ENCODE results near the gene CHL1.

The CHL1 gene

DNA sequence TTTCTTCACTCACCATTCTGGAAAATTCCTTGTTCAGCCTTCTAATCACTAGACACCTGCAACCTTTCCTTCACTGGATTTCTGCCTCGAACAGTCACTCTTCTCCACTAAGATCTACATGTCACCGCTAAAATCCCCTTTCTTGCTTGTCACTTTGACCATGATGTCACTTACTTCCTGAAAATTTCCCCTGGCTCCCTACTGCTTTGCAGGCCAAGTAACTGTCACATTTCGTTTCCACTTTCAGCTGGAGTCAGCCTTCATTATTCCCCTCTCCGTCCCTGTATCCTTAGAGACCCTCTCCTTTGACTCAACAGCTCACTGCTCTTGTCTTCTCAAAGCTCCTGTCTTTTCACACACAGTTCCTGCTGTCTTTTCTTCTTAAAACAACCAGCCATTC lies 15.9 kb downstream of the CHL1 start:
- DNase-seq (ENCODE audit: low read depth in 3 of 3, low spot score in 1 of 3): no peak

DNA sequence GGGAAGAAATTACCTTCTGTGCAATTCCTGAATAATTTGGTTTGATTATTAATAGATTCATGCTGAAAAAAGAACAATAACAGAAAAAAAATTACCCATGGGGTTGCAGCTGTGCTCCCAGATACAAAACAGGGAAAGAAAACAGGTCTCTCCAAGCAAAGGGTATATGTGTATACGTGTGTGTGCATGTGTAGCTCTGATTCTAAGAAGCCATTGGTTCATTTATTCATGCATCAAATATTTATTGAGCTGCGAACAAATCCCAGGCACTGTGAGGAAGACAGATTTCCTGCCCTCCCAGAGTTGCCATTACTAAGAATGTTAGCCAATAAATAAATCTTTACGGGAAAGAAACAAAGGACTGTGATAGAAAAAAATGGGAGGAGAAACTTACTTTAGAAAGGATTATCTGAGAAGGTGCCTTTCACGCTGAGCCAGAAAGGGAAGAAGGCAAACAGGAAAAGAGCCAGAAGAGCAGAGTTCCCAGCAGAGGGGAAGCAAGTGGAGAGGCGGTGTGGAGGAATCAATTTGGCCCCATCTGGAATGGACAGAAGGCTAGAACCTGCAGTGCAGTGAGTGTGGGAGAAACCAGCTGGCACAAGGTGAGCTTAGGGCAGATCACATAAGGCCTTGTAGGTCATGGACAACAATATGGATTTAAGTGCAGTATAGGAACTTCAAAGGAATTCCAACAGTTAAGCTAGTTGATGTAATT lies 20.7 kb downstream of the CHL1 start:
- DNase-seq (ENCODE audit: low read depth in 3 of 3, low spot score in 1 of 3): no peak

DNA sequence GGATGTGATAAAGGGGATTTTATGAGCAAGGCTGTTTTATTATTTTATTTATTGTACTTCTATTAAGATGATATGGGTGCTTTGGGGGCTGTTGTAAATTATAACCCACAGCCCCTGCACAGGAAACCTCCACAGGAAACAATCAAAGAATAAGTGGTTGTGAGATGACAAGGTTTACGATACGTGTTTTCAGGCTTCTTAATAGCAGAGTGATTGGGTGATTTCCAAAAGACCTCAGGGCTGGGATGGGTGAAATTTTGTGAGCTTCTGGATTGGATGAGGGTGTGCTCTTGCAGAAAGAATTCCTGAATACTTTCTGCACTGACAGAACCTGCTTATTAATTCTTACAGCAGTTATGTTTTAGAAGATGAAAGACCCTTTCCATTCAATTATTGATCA lies 21.4 kb downstream of the CHL1 start:
- no peak for DNase-seq (ENCODE audit: low read depth in 3 of 3, low spot score in 1 of 3)

DNA sequence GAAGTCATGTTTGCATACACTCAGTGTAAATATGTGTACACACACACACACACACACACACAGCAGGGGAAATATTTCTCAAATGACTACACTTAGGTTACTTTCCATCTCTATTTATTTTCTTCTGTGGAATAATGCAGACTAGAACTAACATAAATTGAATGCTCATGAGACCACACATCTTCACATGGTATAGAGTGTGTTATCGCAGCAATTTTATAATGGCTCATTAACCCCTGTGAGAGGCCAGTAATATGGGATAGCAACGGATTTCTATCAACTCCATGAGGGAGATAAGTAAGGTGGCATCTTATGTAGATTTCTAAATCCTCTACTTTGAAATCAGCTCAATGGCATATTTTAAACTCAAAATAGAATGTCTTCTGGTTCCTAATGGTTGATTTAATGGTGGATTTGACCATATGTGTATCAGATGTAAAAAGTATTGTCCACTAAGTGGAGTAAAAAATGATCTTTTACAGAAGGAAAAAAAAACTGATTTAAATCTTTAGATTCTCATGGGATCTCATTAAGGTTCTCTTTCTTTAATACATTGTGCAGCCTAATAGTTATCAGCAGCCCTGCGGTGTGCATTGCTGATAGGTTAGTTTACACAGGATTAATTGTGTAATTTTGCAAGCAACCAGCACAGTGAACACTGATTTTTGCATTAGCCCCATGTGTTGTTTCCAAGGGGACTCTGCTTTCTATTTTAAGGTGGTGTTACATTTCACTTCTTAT lies 32.0 kb downstream of the CHL1 start:
- no peak for DNase-seq (ENCODE audit: low read depth in 3 of 3, low spot score in 1 of 3)

DNA sequence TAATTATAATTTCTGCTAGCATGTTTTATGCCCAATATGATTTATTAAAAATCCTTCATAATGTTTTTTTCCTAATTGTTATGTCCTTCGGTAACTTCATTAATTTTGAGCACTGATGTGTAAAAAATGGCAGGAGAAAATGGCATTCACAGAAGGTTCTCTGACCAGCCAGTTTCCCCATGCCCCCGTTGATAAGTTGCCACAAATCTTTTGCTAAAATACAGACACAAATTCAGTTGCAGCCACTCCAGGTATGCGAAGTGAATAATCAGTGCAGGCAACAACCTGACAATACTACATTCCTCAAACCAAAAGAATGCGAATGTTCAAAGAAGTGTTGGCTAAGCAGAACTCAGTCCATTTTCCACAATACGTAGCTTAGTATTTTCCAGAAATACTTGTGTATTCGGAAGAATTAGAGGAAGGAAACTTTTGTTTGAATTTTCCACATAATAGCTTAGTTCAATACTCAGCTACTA lies 32.7 kb downstream of the CHL1 start:
- DNase-seq (ENCODE audit: low read depth in 3 of 3, low spot score in 1 of 3): no peak

DNA sequence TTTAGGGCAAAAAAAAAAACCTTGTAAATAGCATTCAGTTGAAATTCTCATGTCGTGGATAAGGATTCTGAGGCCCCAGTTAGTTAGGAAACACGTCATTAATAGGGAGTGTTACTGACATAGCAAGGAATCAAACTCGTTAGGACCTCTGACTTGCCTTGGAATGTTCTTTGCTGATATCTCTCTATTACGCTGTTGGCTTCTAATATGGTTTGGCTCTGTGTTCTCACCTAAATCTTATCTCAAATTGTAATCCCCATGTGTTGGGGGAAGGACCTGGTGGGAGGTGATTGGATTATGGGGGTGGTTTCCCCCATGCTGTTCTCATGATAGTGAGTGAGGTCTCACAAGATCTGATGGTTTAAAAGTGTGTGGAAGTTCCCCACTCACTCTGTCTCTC lies 40.3 kb downstream of the CHL1 start:
- no peak for DNase-seq (ENCODE audit: low read depth in 3 of 3, low spot score in 1 of 3)

DNA sequence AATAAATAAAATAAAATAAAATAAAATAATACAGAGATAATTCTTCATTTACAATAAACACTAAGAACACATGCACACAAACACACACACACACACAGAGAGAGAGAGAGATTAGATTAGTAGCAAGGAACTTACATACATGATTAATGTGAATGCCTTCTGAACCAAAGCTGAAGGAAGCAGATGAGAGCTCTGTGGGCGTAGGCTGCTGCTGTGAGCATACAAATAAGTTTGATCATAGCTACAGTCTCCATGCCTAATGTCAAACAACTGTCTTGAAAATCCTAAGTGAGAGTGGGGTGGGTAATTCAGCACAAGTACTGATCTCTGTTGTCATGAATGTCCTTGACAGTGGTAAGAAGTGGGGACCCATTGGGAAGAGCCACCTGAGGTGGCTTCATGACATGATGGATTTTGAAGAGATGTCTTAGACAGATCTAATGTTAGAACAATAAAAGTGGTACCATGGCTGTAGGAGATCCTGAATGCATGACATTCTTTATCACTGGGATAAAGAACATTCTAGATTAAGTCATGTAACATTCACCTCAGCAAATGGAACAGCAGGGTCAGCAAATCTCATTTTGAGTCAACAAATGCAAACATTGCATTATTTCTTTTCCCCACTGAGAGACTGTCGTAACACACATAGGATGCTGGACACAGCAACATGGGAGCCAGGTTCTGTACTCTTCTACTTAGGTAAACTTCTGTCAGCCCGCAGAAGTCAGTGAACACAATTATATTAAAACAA lies 46.2 kb downstream of the CHL1 start:
- DNase-seq (ENCODE audit: low read depth in 3 of 3, low spot score in 1 of 3): no peak

DNA sequence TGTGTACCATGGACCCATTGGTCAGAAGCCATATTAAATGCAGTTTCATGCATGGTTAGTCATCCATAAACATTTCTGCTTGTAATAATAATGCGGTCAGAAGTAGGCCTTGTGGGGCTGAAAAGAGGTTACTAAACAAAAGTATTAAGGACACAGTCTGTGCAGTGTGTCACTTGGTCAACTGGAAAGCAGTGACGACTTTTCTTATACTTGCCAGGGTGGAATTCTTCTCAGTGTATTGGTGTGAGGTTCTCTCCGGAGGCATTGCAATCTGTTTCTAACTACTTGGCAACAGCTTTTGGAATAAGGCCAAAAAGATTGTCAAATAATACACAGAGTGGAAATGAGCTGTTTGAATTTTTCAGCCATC lies 46.8 kb downstream of the CHL1 start:
- DNase-seq (ENCODE audit: low read depth in 3 of 3, low spot score in 1 of 3): no peak

DNA sequence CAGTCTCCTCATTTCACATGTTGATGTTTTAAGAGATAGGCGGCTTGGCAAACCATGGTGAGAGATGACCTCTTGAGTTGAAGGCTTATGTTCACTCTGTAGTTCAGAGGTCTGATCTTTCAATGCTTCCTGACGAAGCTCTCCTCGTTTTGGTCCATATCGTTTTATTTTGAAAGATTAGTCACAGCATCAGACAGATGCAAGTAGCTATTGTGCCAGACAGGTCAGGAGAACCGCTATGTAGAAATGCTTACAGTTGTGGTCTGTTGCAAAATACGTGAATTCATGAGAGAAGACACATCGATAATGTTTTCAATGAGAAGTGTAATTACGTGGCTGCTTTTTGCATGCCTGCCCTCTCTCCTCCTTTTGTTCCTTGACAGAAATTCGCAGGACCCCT lies 47.5 kb downstream of the CHL1 start:
- no peak for DNase-seq (ENCODE audit: low read depth in 3 of 3, low spot score in 1 of 3)

DNA sequence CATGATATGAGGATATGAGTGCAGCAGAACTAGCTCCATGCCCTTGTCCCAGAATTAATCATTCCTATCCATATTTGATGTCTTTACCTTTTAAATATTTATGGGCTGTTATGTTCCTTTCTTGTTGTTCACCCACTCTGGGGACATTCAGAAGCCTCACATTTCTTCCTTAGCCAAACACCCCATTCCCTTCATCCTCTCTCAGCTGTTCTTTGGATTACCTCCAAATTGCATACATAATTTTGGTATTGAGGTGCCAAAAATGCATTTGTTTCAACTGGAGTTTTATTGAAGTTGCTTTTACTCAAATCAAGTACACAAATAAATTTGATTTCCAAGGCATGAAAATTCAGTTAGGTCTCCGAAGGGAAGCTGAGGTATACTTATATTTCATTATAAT lies 51.4 kb downstream of the CHL1 start:
- no peak for DNase-seq (ENCODE audit: low read depth in 3 of 3, low spot score in 1 of 3)

DNA sequence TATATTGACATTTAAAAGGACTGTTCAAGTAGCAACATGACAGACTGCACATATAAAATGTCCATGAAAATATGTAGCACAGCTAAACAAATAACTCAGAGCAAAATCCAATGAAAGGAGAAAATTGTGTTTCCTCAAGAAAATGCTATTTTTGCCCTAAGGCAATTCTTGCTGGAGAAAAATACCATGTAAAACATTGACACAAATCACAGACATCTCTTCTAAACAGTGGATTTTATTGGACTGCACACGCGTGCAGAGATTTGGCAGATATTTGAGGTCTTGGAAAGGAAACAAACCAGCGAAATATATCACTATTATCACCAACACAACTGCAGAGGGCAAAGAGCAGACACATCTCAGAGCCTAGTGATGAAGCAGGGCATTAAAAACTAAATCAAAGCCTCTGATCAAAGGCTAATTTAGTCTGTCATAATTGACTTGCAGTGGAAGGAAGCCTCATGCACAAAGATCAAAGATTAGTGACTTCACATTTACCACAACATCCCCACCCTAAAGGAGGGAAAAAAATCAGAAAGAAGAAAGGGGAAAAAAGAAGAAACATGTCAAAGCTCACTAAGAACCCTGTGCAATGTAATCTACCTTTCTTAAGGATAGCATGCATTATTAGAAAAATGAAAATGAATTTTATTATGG lies 52.4 kb downstream of the CHL1 start:
- DNase-seq (ENCODE audit: low read depth in 3 of 3, low spot score in 1 of 3): no peak

DNA sequence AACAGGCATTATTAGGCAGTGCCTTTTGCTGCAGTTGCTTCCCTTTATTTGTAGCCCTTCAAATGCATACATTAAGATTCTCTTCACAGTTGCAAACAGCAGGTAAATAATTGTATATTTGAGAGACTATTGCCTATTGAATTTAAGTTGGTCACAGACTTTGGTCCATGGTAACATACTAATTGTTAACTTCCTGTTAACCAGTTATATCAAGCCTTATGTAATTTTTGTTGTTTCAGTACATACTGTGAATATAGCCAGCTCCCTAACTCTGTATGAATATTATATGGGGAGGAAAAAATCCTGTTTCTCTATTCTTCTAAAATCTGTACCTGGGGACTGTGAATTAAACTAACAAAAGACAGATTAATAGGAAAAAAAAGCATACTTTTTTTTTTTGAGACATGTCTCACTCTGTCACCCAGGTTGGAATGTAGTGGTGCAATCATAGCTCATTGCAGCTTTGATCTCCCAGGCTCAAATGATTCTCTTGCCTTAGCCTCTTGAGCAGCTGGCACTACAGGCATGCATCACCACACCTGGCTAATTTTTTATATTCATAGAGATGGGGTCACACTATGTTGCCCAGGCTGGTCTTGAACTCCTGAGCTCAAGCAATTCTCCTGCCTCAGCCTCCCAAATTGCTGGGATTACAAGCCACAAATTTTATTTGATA lies 53.2 kb downstream of the CHL1 start:
- DNase-seq (ENCODE audit: low read depth in 3 of 3, low spot score in 1 of 3): no peak

DNA sequence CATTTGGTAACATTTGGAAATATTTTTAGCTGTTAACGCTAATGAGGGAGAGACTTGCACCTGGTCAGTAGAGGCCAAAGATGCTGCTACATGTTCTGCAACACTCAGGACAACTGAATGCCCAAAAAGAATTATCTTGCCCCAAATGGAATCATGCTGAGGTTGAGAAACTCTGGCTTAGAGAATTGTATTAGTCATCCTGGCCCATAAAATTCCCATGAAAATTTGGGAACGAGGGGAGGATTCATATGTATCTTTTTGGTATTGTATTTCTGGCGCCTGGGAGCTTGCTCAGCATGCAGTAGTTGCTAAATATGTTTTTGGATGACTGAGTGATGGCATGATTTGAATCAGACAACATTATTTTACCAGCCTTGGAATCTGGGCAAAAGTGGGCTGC lies 59.9 kb downstream of the CHL1 start:
- DNase-seq (ENCODE audit: low read depth in 3 of 3, low spot score in 1 of 3): no peak

DNA sequence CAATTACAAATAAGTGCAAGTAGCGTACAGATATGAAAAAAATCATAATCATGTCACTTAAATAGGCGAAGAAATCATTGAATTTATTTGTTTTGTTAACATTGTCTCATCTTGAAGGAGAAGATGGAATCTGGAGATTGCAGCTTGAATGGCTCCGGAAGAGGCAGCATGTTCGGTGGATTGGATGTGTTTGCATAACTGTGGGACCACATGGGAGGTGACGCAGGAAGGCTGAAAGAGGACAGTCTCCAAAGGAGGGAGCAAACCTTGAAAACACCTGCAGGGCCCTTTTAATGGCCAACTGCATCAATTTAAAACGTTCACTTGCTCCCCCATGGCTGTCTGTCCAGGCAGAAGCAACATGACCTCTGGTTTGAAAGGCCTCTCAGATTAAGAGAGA lies 61.3 kb downstream of the CHL1 start:
- DNase-seq (ENCODE audit: low read depth in 3 of 3, low spot score in 1 of 3): no peak

DNA sequence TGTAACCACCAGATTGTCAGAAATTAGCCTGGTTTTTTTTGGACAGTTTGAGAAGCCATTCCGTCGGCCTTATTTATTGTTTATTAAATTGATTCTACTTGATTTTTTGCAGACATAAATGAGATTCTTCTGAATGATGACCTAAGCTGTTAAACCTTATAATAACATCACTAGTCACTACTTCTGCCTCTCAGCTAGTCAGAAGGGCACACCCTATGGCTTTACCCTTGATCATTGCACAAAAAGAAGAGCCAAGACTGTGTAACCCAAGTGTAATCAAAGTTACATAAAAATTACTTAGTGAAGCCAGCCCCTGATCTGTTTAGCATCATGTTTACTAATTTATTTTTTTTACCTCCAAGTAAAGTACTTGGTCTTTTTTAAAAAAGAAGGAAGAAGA lies 64.3 kb downstream of the CHL1 start:
- no peak for DNase-seq (ENCODE audit: low read depth in 3 of 3, low spot score in 1 of 3)

DNA sequence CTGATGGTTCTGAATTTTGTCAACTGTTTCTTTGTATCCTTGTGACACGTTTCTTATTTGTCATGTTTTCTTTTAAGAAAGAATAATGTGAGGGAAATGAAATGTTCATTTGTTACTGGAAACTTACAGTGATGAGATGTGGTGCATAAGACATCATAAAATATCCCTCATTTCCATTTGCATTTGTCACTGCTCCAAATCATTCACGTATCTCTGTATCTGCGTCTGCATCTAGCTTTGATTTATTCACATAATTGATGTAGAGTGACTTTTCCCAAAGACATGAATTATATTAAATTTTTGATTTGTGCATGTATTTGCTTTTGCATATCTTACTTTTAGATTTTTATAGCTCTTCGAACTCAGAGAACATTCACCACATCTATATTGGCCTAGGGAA lies 66.8 kb downstream of the CHL1 start:
- no peak for DNase-seq (ENCODE audit: low read depth in 3 of 3, low spot score in 1 of 3)

DNA sequence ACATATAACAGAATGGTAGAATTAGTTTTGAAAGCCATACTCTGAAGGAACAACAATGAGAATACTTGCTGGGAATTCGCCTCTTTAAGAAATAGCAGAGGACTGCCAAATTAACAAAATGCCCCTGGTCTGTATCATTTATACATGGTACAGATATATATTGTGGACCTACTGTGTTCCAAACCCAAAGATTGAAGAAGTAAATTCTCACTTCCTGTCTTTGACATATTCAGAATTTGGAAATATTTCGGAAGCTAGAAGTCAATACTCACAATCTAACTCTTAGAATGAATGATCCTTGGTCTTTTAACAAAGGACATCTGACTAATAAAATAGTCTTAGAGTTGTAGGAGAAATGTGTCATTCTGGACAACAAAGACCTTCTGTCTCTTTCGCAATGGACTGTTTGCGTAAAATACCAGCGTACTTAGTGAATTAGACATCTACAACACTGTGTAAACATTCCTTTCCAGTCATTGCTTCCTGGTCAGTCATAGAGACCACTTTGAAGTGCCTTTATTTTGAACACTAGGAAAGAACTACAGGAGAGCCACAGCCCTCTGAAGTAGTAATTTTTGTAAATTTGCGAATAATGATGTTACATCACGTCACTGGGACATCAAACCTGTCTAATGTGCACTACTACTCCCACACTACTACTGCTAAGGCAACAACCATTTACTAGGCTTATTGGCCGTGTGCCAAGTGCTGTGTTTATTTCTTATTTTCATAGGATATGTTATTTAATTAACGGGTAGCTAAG lies 68.0 kb downstream of the CHL1 start:
- DNase-seq (ENCODE audit: low read depth in 3 of 3, low spot score in 1 of 3): no peak

DNA sequence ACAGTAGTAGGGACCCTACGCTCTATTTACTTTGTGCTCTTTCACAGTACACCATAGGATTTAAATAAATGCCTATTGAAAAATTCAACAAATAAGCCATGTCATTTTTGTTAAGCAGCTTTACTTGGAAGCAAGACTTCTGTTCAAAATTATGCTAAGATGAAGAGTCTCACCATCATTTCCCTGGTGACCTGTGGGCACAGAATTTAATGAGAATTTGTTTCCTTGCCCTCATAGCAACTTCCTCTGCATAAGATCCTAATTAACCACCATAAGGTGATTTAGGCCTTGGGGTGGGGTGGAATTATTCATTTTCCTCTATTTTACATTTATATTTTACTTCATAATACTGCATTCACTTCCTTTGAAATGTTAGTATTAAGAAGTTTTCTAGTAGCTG lies 70.5 kb downstream of the CHL1 start:
- DNase-seq (ENCODE audit: low read depth in 3 of 3, low spot score in 1 of 3): no peak

DNA sequence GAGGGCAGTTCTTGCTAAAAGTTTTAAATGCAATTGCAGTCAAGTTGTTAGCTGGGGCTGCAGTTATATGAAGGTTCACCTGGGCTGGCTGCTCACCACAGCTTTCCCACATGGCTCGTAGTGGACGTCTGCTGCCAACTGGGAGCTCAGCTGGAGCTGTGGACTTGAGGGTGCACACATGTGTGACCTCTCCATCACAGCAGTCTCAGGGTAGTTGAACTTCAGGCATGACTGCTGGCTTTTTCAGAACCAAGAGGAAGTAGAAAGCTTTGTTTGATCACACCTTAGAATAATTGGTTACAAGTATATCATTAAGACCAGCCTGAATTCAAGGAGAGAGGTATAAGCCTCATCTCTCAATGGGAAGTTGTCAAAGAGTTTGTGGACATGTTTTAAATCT lies 74.1 kb downstream of the CHL1 start:
- DNase-seq (ENCODE audit: low read depth in 3 of 3, low spot score in 1 of 3): no peak

DNA sequence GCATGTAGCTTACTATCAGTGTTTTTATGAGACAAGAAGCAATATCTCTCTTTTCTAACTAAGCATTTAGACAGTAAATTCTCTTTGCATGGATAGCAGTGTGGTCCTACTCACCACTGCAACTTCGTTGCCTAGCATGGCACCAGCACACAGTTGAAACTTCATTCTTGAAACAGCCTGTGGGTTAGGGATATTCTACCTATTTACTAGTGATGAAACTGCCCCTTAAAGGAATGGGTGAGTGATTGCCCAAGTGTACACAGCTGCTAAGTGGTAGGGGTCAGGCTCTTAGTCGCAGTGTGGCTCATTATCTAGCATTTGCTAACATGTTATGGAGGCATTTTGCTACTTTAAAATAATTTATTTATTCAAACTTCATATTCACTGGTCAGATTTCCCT lies 78.4 kb downstream of the CHL1 start:
- DNase-seq (ENCODE audit: low read depth in 3 of 3, low spot score in 1 of 3): no peak
